ENCODE results near the gene DHRS3. TPM values are rescaled to one million over a fixed set of nuclear protein-coding genes. Genes with fewer than 3 reads are reported as not detected.

The DHRS3 gene
- total RNA-seq, 1 donor from 2014 or later = 31.9 TPM

DNA sequence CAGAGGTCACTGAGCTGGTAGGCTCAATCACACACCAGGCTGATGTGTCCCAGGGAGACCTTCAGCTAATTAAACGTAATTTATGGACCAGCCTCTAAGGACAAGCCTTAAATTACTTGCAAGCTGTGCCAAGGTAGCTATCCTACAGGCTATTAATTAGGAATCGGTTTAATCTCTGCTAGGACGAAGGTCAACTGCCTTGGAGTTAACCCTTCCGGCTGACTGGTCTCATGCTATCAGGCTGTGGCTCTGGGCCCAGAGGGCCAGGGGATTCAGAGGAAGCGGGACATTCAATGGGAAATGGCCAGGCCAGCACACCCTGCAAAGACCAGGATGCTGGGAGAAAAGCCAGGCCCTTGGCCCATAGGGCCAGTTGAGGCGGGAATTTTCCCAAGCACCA, 19.0 kb downstream of the DHRS3 start:
- no peak overlapping the region for H3K27ac Mint-ChIP-seq (ENCODE audit: unreplicated experiment)
- TF ChIP-seq, protein P1, sequence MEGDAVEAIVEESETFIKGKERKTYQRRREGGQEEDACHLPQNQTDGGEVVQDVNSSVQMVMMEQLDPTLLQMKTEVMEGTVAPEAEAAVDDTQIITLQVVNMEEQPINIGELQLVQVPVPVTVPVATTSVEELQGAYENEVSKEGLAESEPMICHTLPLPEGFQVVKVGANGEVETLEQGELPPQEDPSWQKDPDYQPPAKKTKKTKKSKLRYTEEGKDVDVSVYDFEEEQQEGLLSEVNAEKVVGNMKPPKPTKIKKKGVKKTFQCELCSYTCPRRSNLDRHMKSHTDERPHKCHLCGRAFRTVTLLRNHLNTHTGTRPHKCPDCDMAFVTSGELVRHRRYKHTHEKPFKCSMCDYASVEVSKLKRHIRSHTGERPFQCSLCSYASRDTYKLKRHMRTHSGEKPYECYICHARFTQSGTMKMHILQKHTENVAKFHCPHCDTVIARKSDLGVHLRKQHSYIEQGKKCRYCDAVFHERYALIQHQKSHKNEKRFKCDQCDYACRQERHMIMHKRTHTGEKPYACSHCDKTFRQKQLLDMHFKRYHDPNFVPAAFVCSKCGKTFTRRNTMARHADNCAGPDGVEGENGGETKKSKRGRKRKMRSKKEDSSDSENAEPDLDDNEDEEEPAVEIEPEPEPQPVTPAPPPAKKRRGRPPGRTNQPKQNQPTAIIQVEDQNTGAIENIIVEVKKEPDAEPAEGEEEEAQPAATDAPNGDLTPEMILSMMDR (IDR thresholded peaks at IDR 0.05) = no peak
- peaks cover 36% of the 10 kb centered on the region for H3K4me1 Mint-ChIP-seq (ENCODE audit: low read depth)
- no peaks in the 10 kb centered on the region for H3K9me3 Mint-ChIP-seq (ENCODE audit: low read depth)
- H3K27me3 Mint-ChIP-seq (ENCODE audit: low read depth) = no peaks in the 10 kb centered on the region
- H3K36me3 Mint-ChIP-seq (ENCODE audit: low read depth) = peaks cover 2% of the 10 kb centered on the region
- no peak overlapping the region for H3K4me3 Mint-ChIP-seq (ENCODE audit: unreplicated experiment)
- DNase-seq (ENCODE audit: low spot score) = no peak

DNA sequence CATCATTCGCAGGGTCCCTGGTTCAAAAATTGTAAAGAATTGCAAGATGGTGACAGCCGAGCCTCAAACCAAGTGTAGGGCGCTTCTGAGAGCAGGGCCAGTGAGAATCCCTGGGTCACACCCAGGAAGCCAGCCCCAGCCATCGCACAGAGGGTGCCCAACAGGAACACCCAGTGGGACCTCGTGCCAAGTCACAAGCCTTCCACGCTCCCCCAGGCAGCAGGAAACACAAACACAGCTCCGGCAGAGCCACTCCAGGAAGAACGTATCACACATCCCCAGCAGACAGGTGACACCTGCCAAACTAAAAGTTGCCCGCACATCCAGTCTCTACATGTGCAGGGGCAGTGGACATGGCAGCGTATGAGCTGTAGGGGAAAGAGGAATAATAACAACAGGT, 20.2 kb downstream of the DHRS3 start:
- H3K4me1 Mint-ChIP-seq (ENCODE audit: low read depth) = peaks cover 42% of the 10 kb centered on the region

DNA sequence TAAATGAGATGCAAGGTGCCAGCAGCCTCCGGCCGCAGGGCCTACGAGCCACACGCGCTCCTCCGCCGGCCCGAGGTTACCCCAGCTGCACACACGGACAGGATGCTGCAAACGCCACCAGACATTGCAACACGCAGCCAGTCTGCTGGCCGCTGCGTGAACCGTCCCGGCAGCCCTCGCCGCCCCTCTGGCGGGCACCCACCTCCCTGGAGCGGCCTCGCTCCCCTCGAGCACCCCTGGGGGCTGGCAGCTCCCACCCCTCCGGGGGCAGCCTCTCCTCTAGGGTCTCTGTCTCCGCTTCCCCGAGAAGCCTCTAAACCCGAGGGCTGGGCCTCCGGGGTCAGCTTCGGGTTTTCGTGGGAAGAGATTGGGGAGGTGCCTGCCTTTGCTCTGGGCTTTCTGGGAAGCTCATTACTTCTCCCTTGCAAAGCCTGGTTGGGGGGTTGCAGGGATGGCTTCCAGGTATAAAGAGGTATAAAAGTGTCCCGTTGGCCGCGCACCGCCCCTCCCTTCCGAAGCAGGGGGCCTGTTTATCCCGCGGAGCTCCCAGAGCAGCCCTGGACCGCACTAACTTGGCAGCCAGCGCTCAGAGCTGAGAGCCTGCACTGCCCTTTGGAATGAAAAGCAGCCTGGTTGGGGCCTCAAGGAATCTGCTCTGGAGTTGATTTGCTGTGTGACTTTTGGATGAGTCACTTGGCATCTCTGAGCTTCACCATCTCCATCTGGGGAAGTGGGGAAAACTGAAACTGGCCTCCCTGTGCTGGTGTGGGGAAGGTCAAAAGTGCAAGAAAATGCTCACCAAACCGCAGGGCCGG, 21.8 kb downstream of the DHRS3 start:
- Mint-ChIP-seq H3K4me3 (ENCODE audit: unreplicated experiment) (peak overlapping the region; percentile 57), H3K36me3 (ENCODE audit: low read depth) (peaks cover 3% of the 10 kb centered on the region), H3K27me3 (ENCODE audit: low read depth) (no peaks in the 10 kb centered on the region), H3K27ac (ENCODE audit: unreplicated experiment) (peak overlapping the region; percentile 94), H3K4me1 (ENCODE audit: low read depth) (peaks cover 35% of the 10 kb centered on the region), H3K9me3 (ENCODE audit: low read depth) (no peaks in the 10 kb centered on the region)
- DNase-seq (ENCODE audit: low spot score) = no peak
- TF ChIP-seq, protein P1 (IDR thresholded peaks at IDR 0.05) = no peak

More for the DNA sequence above, 20.2 kb downstream of the DHRS3 start:
- peaks cover 1% of the 10 kb centered on the region for H3K36me3 Mint-ChIP-seq (ENCODE audit: low read depth)
- no peaks in the 10 kb centered on the region for H3K9me3 Mint-ChIP-seq (ENCODE audit: low read depth)
- DNase-seq (ENCODE audit: low spot score) = no peak
- TF ChIP-seq, protein P1 (IDR thresholded peaks at IDR 0.05) = no peak
- H3K4me3 Mint-ChIP-seq (ENCODE audit: unreplicated experiment) = no peak overlapping the region
- H3K27ac Mint-ChIP-seq (ENCODE audit: unreplicated experiment) = no peak overlapping the region
- no peaks in the 10 kb centered on the region for H3K27me3 Mint-ChIP-seq (ENCODE audit: low read depth)

GRCh38 chr1:12595757-12596006, 22.3 kb downstream of the DHRS3 start:
- H3K27ac Mint-ChIP-seq (ENCODE audit: unreplicated experiment) = peak overlapping the region; percentile 61
- peaks cover 3% of the 10 kb centered on the region for H3K36me3 Mint-ChIP-seq (ENCODE audit: low read depth)
- DNase-seq (ENCODE audit: low spot score) = no peak
- TF ChIP-seq, protein P1 (IDR thresholded peaks at IDR 0.05) = no peak
- peak overlapping the region; percentile 57 for H3K4me3 Mint-ChIP-seq (ENCODE audit: unreplicated experiment)
- peaks cover 35% of the 10 kb centered on the region for H3K4me1 Mint-ChIP-seq (ENCODE audit: low read depth)
- no peaks in the 10 kb centered on the region for H3K9me3 Mint-ChIP-seq (ENCODE audit: low read depth)
- H3K27me3 Mint-ChIP-seq (ENCODE audit: low read depth) = no peaks in the 10 kb centered on the region

DNA sequence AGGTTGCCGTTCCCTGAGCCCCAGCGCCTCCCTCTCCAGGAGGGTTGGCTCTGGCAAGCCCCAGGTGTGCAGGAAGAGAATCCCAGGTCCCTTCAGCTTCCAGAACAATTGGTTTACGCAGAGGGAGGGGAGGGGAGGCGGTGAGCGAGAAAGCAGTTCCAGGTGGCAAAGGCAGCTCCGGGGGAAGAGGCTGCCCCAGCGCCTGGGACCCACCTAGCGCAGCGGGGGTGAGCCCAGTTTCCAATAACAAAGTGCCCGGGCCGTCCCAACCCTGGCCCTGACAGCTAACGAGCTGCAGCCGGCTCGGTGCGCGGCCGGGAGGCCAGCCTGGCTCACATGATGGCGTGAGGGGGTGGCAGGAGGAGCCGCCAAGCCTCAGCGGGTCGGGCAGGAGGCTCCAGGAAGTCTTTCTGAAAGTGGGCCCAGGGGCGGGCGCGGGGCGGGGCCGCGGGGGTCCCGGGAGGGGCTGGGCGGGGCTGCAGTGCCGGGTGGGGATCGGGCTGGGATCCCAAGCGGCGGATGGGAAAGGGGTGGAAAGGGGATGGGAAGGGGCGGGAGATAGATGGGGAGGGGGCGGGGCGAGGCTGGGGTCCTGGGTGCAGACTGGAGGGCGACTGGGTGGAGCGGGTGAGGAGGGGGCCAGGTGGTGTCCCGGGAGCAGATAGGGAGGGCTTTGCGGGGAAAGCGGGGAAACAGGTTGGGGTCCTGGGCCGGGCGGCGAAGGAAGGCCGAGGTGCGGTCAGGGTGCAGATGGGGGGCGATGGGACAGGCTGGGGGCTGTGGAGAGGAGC, 22.8 kb downstream of the DHRS3 start:
- no peaks in the 10 kb centered on the region for H3K27me3 Mint-ChIP-seq (ENCODE audit: low read depth)
- H3K9me3 Mint-ChIP-seq (ENCODE audit: low read depth) = no peaks in the 10 kb centered on the region
- H3K27ac Mint-ChIP-seq (ENCODE audit: unreplicated experiment) = peak overlapping the region; percentile 75
- H3K4me3 Mint-ChIP-seq (ENCODE audit: unreplicated experiment) = peak overlapping the region; percentile 67
- H3K4me1 Mint-ChIP-seq (ENCODE audit: low read depth) = peaks cover 35% of the 10 kb centered on the region
- TF ChIP-seq, protein P1 (IDR thresholded peaks at IDR 0.05) = no peak
- no peak for DNase-seq (ENCODE audit: low spot score)
- H3K36me3 Mint-ChIP-seq (ENCODE audit: low read depth) = peaks cover 3% of the 10 kb centered on the region

Data from chondrocyte (in vitro differentiated cells).